ENCODE results near the gene ACER2.

The ACER2 gene

DNA sequence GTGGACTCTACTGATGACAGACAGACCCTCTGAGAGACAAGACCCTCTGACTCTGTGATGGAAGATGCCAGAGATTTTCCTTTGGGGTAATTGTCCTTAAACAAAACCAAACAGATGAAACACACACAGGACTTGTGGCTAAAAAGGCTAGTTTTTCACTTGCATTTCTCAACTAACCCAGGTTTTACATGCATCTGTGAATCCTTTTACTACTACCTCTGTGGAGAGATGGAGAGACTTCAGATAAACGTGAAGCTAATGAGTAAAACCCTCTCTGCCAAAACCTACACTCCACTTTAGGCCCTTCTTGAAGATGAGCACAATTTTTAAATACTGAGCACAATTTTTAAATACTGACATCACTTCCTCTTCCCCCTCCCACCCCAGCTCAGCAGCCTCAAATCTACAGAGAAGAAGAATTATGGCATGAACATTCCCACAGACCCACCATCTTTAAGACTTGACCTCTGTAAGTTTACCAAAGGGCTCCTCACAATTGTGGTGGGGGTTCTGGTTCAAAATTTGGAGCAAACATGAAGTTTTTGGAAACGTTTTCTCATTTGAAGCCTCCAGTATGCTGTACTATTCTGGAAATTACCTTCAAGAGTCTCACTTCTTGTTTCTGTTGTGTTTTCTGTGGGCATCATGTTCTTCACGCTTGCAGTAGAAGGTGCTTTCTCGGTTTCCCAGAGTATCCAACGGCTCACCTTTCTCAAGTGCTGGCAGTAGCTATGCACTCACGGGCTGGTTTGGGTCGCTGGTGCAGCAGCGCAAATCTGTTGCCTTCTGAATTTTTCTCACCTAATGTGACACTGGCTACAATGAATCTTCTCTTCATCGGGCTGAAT is 42.7 kb downstream of the ACER2 start:
- DNase-seq (ENCODE audit: low read depth in 4 of 4, low spot score in 1 of 4) = no peak

- no peak for DNase-seq (ENCODE audit: low read depth in 4 of 4, low spot score in 1 of 4)
These were observed 47.6 kb downstream of the ACER2 start for GRCh38 chr9:19456426-19456825.

DNA sequence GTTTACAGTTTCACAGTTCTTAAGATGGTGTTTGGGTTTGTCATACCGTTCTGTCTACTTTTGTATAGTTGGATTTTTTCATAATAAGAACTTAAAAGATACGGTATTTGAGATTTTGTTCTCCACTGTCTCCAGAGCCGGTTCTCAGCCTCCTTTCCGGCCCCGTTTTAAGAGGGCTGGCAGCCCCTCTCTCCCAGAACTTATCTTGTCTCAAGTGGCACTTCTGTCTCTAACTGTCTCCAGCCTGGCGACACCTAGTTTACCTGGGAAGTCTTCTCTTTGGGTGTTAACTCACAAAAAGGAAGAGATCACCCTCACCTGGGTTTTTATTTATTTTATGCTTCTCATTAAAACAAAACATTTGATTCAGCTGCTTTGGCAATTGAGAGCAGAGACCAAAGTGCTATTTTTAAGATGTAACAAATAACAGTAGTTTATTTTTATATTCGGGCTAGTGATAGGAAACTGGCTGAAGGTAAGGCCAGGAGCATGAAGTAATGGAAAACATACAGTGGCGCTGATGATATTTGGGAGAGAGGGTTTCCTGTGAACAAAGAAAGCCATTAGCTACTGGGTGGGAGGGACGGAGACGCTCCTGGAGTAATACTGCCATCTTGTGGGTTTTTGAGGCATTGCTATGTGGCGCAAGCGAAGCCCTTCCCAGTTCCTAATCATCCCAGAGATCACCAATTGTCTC is 48.3 kb downstream of the ACER2 start:
- DNase-seq (ENCODE audit: low read depth in 4 of 4, low spot score in 1 of 4) = peak; percentile 18 to 64 (median 27)

DNA sequence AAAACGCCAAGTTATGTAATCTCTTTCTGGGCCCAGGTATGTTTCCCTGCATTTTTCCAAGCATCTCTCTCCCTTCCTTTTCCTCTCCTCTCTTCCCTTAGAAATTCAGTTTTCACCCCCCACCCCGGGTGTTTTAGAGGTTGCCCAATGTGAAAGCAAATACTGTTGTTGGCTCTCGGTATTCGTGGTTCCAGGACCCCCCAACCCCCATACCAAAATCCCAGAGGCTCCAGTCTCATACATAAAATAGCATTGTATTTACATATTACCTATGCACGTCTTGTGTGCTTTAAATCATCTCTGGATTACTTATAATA is 48.8 kb downstream of the ACER2 start:
- no peak for DNase-seq (ENCODE audit: low read depth in 4 of 4, low spot score in 1 of 4)

- DNase-seq (ENCODE audit: low read depth in 4 of 4, low spot score in 1 of 4) = no peak
These were observed 51.4 kb downstream of the ACER2 start for GRCh38 chr9:19460243-19460642.

DNA sequence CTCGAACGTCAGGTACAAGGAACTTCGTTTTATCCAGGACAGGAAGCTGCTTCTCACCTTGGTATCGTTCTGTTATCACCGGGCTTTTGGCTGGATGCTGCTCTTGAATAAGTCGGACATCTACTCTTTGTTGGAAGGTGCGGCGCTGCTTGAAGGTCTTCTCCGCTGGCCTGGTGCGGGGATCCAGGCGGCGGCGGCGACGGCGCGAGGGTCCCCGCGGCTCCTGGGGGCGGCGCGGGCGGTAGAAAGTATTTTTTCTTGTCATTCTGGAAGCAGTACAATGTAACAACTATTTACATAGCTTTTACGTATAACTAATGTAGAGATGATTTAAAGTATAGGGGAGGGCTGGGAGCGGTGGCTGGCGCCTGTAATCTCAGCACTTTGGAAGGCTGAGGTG is 52.3 kb downstream of the ACER2 start:
- no peak for DNase-seq (ENCODE audit: low read depth in 4 of 4, low spot score in 1 of 4)

GRCh38 chr9:19464061-19464763 is 55.4 kb downstream of the ACER2 start:
- DNase-seq (ENCODE audit: low read depth in 4 of 4, low spot score in 1 of 4) = no peak

GRCh38 chr9:19464764-19465585 is 56.2 kb downstream of the ACER2 start:
- peak; percentile 29 to 58 (median 48) for DNase-seq (ENCODE audit: low read depth in 4 of 4, low spot score in 1 of 4)

DNA sequence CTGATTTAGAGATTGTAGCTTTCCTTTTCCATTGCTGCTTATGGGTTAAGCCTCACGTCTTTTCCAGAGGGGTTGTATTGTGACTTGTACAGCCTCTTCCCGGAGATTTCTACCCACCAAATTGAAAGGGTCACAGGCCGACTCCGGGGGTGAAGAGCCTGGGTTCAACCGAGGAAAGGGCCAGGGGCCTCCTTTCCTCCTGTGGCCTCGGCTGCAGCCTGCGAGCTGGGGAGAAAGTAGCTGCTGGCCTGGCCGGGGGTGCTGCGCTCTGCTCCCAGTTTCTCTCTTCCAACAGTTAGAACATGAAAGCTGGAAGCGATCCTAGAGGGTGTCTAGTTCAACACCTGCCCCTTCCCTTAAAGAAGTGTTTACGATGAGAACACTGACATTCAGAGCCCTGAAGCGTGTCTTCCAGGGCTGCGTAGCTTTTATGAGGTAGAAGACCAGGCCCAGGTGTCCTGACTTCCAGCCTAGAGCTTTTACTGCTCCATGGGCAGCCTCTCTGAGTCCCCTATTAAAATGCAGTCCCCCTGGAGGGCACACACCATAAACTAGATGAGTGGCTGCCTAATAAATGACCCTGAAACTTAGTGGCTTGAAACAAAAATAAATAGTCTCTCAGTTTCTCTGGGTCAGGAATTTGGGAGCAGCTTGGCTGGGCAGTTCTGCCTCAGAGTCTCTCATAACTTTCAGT is 56.9 kb downstream of the ACER2 start:
- DNase-seq (ENCODE audit: low read depth in 4 of 4, low spot score in 1 of 4) = no peak

GRCh38 chr9:19466280-19466639 is 57.5 kb downstream of the ACER2 start:
- no peak for DNase-seq (ENCODE audit: low read depth in 4 of 4, low spot score in 1 of 4)

DNA sequence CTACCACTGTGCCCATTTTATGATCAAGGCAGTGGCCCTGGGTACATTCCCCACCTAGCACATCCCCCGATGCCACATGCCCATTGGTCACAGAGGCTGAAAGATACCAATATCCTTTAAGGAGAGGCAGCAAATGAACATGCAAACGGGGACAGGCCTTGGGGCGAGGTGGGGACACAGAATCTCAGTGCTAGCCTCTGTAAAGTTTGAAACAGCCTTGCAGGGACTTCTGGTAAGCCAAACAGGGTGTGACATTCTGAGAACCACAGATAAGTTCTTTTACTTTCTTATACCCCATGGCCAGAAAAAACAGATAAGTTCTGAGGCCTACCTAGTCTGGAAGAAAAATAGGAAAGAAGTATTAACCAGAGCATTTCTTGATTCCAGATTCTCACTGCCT is 60.5 kb downstream of the ACER2 start:
- no peak for DNase-seq (ENCODE audit: low read depth in 4 of 4, low spot score in 1 of 4)

GRCh38 chr9:19470567-19470966 is 61.8 kb downstream of the ACER2 start:
- DNase-seq (ENCODE audit: low read depth in 4 of 4, low spot score in 1 of 4) = no peak

DNA sequence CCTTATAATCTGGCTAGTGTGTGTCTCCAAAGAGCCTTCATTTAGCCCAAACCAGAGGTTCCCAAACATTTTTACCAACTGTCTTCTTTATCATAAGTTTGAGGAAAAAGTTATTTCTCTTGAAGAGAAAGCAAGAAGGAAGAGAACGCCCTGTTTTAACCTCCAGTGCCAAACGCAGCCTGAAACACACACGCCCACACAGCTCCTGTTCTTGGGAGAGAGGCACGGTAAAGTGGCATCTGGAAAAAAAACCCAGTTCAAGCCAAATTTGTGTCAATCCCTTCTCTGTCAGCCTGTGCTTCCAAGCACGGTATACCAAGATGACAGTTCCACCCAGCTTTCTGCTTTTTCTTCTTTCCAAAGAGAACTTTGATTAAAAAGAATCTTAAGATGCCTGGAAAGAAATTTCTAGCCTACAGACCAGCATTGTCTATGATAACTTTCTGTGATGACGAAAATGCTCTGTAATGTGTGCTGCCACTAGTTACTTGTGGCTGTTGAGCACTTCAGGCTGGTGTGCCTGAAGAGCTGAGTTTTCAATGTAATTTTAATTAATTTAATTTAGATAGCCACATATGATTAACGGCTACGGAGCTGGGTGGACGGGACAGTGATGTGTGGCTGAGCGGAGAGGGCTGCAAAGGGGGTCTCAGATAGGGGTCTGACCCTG is 62.3 kb downstream of the ACER2 start:
- no peak for DNase-seq (ENCODE audit: low read depth in 4 of 4, low spot score in 1 of 4)

GRCh38 chr9:19471737-19472648 is 63.2 kb downstream of the ACER2 start:
- peak in 1 of 4 experiments; percentile 21 for DNase-seq (ENCODE audit: low read depth in 4 of 4, low spot score in 1 of 4)

DNA sequence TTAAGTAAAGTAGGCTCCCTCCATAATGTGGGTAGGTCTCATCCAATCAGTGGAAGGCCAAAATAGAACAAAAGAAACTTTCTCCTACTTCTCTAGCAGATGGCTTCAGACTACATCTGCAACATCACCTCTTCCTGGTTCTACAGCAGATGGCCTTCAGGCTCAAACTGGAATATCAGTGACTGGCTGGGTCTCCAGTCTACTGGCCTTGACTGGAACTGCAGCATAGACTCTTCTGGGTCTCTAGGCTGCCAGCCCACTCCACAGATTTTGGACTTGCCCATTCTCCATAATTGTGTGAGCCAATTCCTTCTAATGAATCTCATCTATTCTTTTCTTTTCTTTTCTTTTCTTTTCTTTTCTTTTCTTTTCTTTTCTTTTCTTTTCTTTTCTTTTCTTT is 64.8 kb downstream of the ACER2 start:
- DNase-seq (ENCODE audit: low read depth in 4 of 4, low spot score in 1 of 4) = no peak

DNA sequence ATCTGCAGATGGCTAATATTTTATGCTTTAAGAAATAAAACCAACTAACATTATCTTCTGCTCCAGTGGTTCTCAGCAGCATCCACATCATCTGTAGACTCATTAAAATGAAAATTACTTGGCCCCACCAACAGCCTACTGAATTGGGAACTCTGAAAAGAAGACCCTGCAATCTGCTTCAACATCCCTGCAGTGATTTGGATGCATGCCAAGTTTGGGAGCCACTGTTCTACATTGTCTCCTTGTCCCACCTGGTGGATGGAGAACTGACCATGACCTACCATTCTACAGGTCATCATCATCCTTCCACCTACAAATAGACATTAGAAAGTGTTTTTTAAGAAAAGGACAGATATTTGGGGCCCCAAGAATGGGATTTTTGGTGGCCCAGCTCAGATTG is 71.1 kb downstream of the ACER2 start:
- no peak for DNase-seq (ENCODE audit: low read depth in 4 of 4, low spot score in 1 of 4)

GRCh38 chr9:19480345-19480744 is 71.5 kb downstream of the ACER2 start:
- DNase-seq (ENCODE audit: low read depth in 4 of 4, low spot score in 1 of 4) = no peak

DNA sequence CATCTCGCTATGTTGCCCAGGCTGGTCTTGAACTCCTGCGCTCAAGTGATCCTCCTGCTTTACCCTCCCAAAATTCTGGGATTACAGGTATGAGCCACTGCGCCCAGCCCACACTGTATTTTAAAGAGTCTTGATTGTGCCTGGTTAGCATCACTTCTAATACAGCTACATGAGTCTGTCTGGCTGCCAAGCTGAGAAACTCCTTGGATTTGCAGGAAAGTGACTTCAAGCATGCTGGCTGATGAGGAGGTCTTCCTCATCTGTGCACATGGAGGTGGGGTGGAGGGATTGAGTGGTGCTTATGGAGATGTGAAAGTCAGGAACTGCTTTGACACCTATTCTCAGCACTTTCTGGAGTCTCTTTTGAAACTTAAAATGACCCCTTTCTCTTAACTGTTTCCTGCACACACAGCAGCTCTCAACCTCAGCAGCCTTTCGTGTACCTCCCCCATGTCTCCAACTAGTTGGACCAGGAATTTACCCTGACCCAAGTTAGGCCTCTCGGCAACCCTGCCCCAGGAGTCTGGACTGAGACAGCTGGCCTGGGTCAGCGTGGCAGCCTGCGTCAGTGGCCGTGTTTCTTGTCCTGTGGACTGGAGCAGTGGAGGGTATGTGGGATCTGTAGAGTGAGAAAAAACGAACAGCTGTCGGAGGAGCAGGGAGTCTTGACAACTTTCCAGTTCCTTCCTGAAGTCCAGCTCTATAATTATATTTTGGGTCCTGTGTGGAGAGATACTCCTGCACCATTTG is 72.5 kb downstream of the ACER2 start:
- no peak for DNase-seq (ENCODE audit: low read depth in 4 of 4, low spot score in 1 of 4)

Measured in stimulated activated CD4-positive, alpha-beta T cell treated with anti-CD3 and anti-CD28 coated beads, Interleukin-1b, Interleukin-23, amount 100 ng/mL, for 24 hours (primary cell).